ENCODE measurements around the gene NES.

- TF ChIP-seq, protein P1, sequence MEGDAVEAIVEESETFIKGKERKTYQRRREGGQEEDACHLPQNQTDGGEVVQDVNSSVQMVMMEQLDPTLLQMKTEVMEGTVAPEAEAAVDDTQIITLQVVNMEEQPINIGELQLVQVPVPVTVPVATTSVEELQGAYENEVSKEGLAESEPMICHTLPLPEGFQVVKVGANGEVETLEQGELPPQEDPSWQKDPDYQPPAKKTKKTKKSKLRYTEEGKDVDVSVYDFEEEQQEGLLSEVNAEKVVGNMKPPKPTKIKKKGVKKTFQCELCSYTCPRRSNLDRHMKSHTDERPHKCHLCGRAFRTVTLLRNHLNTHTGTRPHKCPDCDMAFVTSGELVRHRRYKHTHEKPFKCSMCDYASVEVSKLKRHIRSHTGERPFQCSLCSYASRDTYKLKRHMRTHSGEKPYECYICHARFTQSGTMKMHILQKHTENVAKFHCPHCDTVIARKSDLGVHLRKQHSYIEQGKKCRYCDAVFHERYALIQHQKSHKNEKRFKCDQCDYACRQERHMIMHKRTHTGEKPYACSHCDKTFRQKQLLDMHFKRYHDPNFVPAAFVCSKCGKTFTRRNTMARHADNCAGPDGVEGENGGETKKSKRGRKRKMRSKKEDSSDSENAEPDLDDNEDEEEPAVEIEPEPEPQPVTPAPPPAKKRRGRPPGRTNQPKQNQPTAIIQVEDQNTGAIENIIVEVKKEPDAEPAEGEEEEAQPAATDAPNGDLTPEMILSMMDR (IDR thresholded peaks at IDR 0.05): peak; percentile 100
- TF ChIP-seq ZFX (IDR thresholded peaks at IDR 0.05; ENCODE audit: borderline replicate concordance): no peak
Measured at GRCh38 chr1:156656806-156657740, 20.1 kb downstream of the NES start.
